H9 (cell line): Measurements from ENCODE around the gene FBLN2. TPM values are rescaled to one million over a fixed set of nuclear protein-coding genes. Genes with fewer than 3 reads are reported as not detected.

ENCODE experiments used
- DNase-seq: peaks from one replicate; pipeline ENCODE4 v3.0.0-alpha.2; 2017
- H2AFZ ChIP-seq: one replicate; pipeline ENCODE4 v1.6.1; 2013; ENCODE audit warnings: mild to moderate bottlenecking, low read length, control low read depth, moderate library complexity
- H2AK5ac ChIP-seq: 2 replicates; pipeline ENCODE4 v1.6.1; 2013; ENCODE audit warnings: low read length, control low read depth, mixed read lengths; ENCODE audit not compliant: insufficient read length
- H2BK120ac ChIP-seq: one replicate; pipeline ENCODE4 v1.6.1; 2013; ENCODE audit warnings: low read depth, mild to moderate bottlenecking, low read length, control low read depth, inconsistent platforms; ENCODE audit not compliant: poor library complexity, severe bottlenecking
- H2BK12ac ChIP-seq: 2 replicates; pipeline ENCODE4 v1.6.1; 2013; ENCODE audit warnings: low read length, control low read depth, mixed read lengths, low read depth; ENCODE audit not compliant: insufficient read length
- H2BK15ac ChIP-seq: 2 replicates; pipeline ENCODE4 v1.6.1; 2013; ENCODE audit warnings: low read depth, low read length, control low read depth
- H2BK20ac ChIP-seq: one replicate; pipeline ENCODE4 v1.6.1; 2013; ENCODE audit warnings: low read depth, mild to moderate bottlenecking, low read length, control low read depth, inconsistent platforms; ENCODE audit not compliant: poor library complexity, severe bottlenecking
- H2BK5ac ChIP-seq: 2 replicates; pipeline ENCODE4 v1.6.1; 2013; ENCODE audit warnings: low read length, control low read depth, mixed read lengths; ENCODE audit not compliant: insufficient read length
- H3K14ac ChIP-seq: 2 replicates; pipeline ENCODE4 v1.6.1; 2013; ENCODE audit warnings: low read length, control low read depth; ENCODE audit not compliant: insufficient read depth
- H3K18ac ChIP-seq: 2 replicates; pipeline ENCODE4 v1.6.1; 2013; ENCODE audit warnings: low read depth, mild to moderate bottlenecking, mixed read lengths, low read length, control low read depth; ENCODE audit not compliant: insufficient read length
- H3K23ac ChIP-seq: 2 replicates; pipeline ENCODE4 v1.6.1; 2013; ENCODE audit warnings: low read length, control low read depth, mixed read lengths, low read depth; ENCODE audit not compliant: insufficient read length
- H3K23me2 ChIP-seq: 2 replicates; pipeline ENCODE4 v1.6.1; 2013; ENCODE audit warnings: low read depth, mild to moderate bottlenecking, mixed read lengths, low read length, control low read depth; ENCODE audit not compliant: insufficient read length, poor library complexity, severe bottlenecking
- H3K27ac ChIP-seq: 2 replicates; pipeline ENCODE4 v1.5.1; 2013; ENCODE audit warnings: low read length, control low read depth, mixed read lengths, low read depth; ENCODE audit not compliant: insufficient read length
- H3K27me3 ChIP-seq: 2 replicates; pipeline ENCODE4 v1.6.1; 2013; ENCODE audit warnings: low read length, control low read depth, inconsistent platforms; ENCODE audit not compliant: insufficient read depth
- H3K4ac ChIP-seq: 2 replicates; pipeline ENCODE4 v1.6.1; 2013; ENCODE audit warnings: low read depth, mild to moderate bottlenecking, control low read depth, inconsistent platforms, low read length, moderate library complexity
- H3K4me1 ChIP-seq: 2 replicates; pipeline ENCODE4 v1.6.1; 2013; ENCODE audit warnings: low read length, control low read depth, inconsistent platforms; ENCODE audit not compliant: insufficient read depth
- H3K4me2 ChIP-seq: 2 replicates; pipeline ENCODE4 v1.6.1; 2013; ENCODE audit warnings: low read length, control low read depth, mixed read lengths; ENCODE audit not compliant: insufficient read length, insufficient read depth
- H3K56ac ChIP-seq: 2 replicates; pipeline ENCODE4 v1.6.1; 2013; ENCODE audit warnings: low read depth, mild to moderate bottlenecking, mixed read lengths, low read length, control low read depth; ENCODE audit not compliant: insufficient read length
- H3K79me1 ChIP-seq: 2 replicates; pipeline ENCODE4 v1.6.1; 2013; ENCODE audit warnings: low read depth, mild to moderate bottlenecking, moderate library complexity, low read length, control low read depth, inconsistent platforms; ENCODE audit not compliant: insufficient read depth, poor library complexity, severe bottlenecking
- H3K79me2 ChIP-seq: 2 replicates; pipeline ENCODE4 v1.6.1; 2013; ENCODE audit warnings: low read length, control low read depth, inconsistent platforms; ENCODE audit not compliant: insufficient read depth
- H3K9ac ChIP-seq: 2 replicates; pipeline ENCODE4 v1.6.1; 2013; ENCODE audit warnings: low read length, control low read depth, mixed read lengths; ENCODE audit not compliant: insufficient read length; ENCODE audit errors: extremely low read depth
- H3K9me3 ChIP-seq: one replicate; pipeline ENCODE4 v1.6.1; 2013; ENCODE audit warnings: low read depth, low read length, inconsistent platforms; ENCODE audit not compliant: control insufficient read depth
- H3T11ph ChIP-seq: one replicate; pipeline ENCODE4 v1.6.1; 2013; ENCODE audit warnings: mild to moderate bottlenecking, low read length, control low read depth, inconsistent platforms
- H4K20me1 ChIP-seq: one replicate; pipeline ENCODE4 v1.6.1; 2013; ENCODE audit not compliant: control insufficient read depth, insufficient read length, insufficient read depth
- H4K5ac ChIP-seq: 2 replicates; pipeline ENCODE4 v1.6.1; 2013; ENCODE audit warnings: low read depth, mild to moderate bottlenecking, mixed read lengths, low read length, control low read depth; ENCODE audit not compliant: insufficient read length
- H4K8ac ChIP-seq: replicated peaks from 2 replicates; pipeline ENCODE4 v1.6.1; 2013; ENCODE audit warnings: low read length, control low read depth, mixed read lengths, low read depth; ENCODE audit not compliant: insufficient read length
- H4K91ac ChIP-seq: 2 replicates; pipeline ENCODE4 v1.6.1; 2013; ENCODE audit warnings: low read depth, mild to moderate bottlenecking, moderate library complexity, mixed read lengths, low read length, control low read depth; ENCODE audit not compliant: insufficient read length
- H3K27ac Mint-ChIP-seq, 3 experiments: 2 replicates in 2 of 3; 3 replicates in 1 of 3; pipeline ENCODE4 v1.8.0; 2020 to 2021; ENCODE audit warnings: mixed read lengths in 3 of 3, mild to moderate bottlenecking in 1 of 3, moderate library complexity in 1 of 3
- H3K27me3 Mint-ChIP-seq: 2 replicates; pipeline ENCODE4 v1.8.0; 2021; ENCODE audit warnings: low read depth, mild to moderate bottlenecking, moderate library complexity, mixed read lengths
- H3K36me3 Mint-ChIP-seq, 3 experiments: 2 replicates in 2 of 3; 3 replicates in 1 of 3; pipeline ENCODE4 v1.8.0; 2020 to 2021; ENCODE audit warnings: low read depth in 3 of 3, mixed read lengths in 3 of 3; ENCODE audit not compliant: insufficient read depth in 1 of 3
- H3K4me1 Mint-ChIP-seq, 2 experiments: 2 replicates each; pipeline ENCODE4 v1.8.0; 2020; ENCODE audit warnings: mixed read lengths in 2 of 2
- H3K4me3 Mint-ChIP-seq, 2 experiments: 2 replicates in 1 of 2; 3 replicates in 1 of 2; pipeline ENCODE4 v1.8.0; 2020 to 2021; ENCODE audit warnings: mild to moderate bottlenecking in 2 of 2, mixed read lengths in 2 of 2, moderate library complexity in 1 of 2
- H3K9me3 Mint-ChIP-seq, 2 experiments: 2 replicates in 1 of 2; 3 replicates in 1 of 2; pipeline ENCODE4 v1.8.0; 2020; ENCODE audit warnings: mild to moderate bottlenecking in 2 of 2, mixed read lengths in 2 of 2, moderate library complexity in 1 of 2
- WGBS: extraction: QIAGEN DNeasy Blood & Tissue Kit; methylation state at CpG from one replicate; pipeline ENCODE4 v1.1.7; 2013; ENCODE audit warnings: missing lambda C conversion rate, low lambda C conversion rate, mixed read lengths; ENCODE audit not compliant: insufficient read length; ENCODE audit errors: extremely low coverage; 5-methylcytosine and 5-hydroxymethylcytosine counted together
- total RNA-seq: library from RNA; stranded (reverse); gene quantifications from 2 replicates; pipeline ENCODE4 v1.2.1, GENCODE V29; 2021
- TF ChIP-seq, protein P1 (sequence below): fragments of 200-600 bp; sonication (generic); conservative IDR thresholded peaks from 3 replicates; pipeline ENCODE4 v1.8.0; 2021; ENCODE audit warnings: antibody characterized with exemption, mild to moderate bottlenecking

Gene FBLN2
- total RNA-seq, 1 experiment from 2014 or later, result 11.8 TPM

DNA sequence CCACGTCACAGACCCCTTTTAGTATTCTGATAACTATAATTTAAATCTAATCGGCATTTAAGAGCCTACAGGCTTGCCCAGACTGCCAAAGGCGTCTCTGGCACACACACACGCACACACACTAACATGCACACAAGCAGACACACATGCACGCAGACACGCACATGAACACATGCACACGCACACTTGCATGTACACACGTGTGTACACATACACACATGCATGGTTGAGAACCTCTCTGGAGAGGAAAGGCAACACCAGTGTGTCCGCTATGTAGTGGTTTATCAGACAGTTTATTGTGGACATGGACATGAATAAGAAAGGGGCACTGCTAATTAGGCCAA, 102.1 kb downstream of the FBLN2 start:
- Histone ChIP-seq H3K27me3 (peaks cover 4% of the 10 kb centered on the region; the same call in 1 of the 2 replicates), H2AK5ac (peak overlapping the region; percentile 54), H3K4me2 (no peak overlapping the region), H4K5ac (peak overlapping the region; percentile 57), H4K20me1 (no peaks in the 10 kb centered on the region), H3K79me2 (no peaks in the 10 kb centered on the region), H3K23ac (no peak overlapping the region), H2BK5ac (no peak overlapping the region), H2BK15ac (no peak overlapping the region), H2BK20ac (no peak overlapping the region), H3K23me2 (no peaks in the 10 kb centered on the region), H3K9me3 (no peaks in the 10 kb centered on the region), H3K79me1 (no peaks in the 10 kb centered on the region), H3K4ac (no peak overlapping the region; the same call in 1 of the 2 replicates), H2BK12ac (peak overlapping the region; percentile 18), H3K9ac (no peak overlapping the region), H3K18ac (peak overlapping the region; percentile 55), H3K4me1 (no peaks in the 10 kb centered on the region; the same call in 1 of the 2 replicates), H4K91ac (peak overlapping the region; percentile 32), H2AFZ (no peak overlapping the region), H3K27ac (no peak overlapping the region), H3K56ac (no peak overlapping the region), H2BK120ac (no peak overlapping the region), H3T11ph (no peak overlapping the region), H4K8ac (no peak overlapping the region), H3K14ac (no peak overlapping the region)
- H3K36me3 Mint-ChIP-seq, result no peaks in the 10 kb centered on the region; a peak in 1 of 7 replicates
- DNase-seq, result no peak
- WGBS, result no CpG with 5 or more reads among the region's 9 CpGs
- H3K4me3 Mint-ChIP-seq, result no peak overlapping the region
- no peak overlapping the region; a peak in 2 of 7 replicates for H3K27ac Mint-ChIP-seq
- H3K4me1 Mint-ChIP-seq, result peaks cover 20 to 39% of the 10 kb centered on the region in 2 experiments
- TF ChIP-seq, protein P1, sequence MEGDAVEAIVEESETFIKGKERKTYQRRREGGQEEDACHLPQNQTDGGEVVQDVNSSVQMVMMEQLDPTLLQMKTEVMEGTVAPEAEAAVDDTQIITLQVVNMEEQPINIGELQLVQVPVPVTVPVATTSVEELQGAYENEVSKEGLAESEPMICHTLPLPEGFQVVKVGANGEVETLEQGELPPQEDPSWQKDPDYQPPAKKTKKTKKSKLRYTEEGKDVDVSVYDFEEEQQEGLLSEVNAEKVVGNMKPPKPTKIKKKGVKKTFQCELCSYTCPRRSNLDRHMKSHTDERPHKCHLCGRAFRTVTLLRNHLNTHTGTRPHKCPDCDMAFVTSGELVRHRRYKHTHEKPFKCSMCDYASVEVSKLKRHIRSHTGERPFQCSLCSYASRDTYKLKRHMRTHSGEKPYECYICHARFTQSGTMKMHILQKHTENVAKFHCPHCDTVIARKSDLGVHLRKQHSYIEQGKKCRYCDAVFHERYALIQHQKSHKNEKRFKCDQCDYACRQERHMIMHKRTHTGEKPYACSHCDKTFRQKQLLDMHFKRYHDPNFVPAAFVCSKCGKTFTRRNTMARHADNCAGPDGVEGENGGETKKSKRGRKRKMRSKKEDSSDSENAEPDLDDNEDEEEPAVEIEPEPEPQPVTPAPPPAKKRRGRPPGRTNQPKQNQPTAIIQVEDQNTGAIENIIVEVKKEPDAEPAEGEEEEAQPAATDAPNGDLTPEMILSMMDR, result no peak
- peaks cover 51% of the 10 kb centered on the region for H3K27me3 Mint-ChIP-seq
- H3K9me3 Mint-ChIP-seq, result no peaks in the 10 kb centered on the region; a peak in 2 of 5 replicates
